HG03571 (cell line): ENCODE measurements around the gene CADM2.
"Not testable (repeated sequence)": the region's sequence is repeated elsewhere in the genome, so short reads cannot be mapped to it uniquely, and the experiment has no call there.

ENCODE experiments used
- ATAC-seq: cut with Tn5 transposase; IDR thresholded peaks from one replicate; pipeline ENCODE4 v1.9.1; 2021; ENCODE audit not compliant: unreplicated experiment

CADM2 gene

DNA sequence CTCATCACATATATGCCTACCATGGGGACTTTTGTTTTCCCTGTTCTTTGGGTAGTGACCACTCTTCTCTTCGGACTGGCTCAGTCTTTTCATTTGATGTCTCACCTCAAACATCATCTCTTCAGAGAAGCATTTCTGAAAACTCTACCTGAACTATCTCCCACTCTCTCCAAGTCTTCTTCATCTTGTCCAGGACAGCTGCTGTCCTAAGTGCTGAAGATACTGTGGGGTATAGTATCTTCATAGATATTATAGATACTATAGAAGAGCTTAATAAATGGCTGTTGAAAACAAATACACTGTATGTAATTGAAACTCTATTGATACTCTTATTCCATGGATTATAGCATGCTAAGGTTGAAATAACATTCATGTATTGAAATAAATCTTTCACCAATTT, 672.3 kb downstream of the CADM2 start:
- no peak for ATAC-seq

GRCh38 chr3:85632921-85633320, 674.1 kb downstream of the CADM2 start:
- ATAC-seq, result no peak

DNA sequence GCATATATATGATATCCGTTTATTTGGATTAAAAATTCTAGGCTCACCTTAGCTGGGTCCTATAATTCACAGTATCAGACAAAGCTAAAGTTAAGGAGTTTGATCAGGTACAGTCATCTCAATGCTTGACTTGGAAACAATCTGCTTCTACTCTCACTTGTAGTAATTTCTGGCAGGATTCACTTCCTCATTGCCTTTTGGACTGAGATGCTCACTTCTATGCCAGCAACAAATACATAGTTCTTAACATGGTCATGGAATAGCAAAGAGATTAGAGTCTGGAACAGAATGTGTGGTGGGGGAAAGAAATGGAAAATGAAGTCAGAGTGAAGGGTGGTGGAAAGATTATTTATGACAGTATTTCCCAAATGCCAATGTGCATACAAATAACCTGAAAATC, 693.6 kb downstream of the CADM2 start:
- no peak for ATAC-seq

DNA sequence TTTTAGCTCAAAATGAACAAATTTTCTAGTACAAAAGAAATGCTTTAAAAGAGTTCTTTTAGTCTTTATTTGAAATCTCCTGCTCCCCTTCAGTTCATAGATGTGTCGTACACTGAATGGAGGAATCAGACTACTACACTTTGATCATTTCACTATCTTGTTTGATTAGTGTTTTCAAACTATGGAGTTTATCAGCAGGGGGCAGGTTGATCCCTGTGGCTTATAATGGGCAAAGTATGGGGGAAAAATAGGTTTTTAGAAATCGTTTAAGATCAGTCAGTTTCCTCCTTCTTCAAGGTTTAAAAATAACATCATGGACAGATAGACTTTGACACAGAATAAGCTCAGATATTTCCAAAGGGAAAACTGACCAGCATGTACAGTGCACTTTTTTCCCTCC, 701.7 kb downstream of the CADM2 start:
- no peak for ATAC-seq

- ATAC-seq, result no peak
Observed at GRCh38 chr3:85662462-85662861, 703.7 kb downstream of the CADM2 start.

GRCh38 chr3:85667744-85668143, 709.0 kb downstream of the CADM2 start:
- no peak for ATAC-seq

- ATAC-seq, result no peak
Observed at GRCh38 chr3:85670634-85671205, 711.9 kb downstream of the CADM2 start.

GRCh38 chr3:85672761-85673160, 714.0 kb downstream of the CADM2 start:
- no peak for ATAC-seq

DNA sequence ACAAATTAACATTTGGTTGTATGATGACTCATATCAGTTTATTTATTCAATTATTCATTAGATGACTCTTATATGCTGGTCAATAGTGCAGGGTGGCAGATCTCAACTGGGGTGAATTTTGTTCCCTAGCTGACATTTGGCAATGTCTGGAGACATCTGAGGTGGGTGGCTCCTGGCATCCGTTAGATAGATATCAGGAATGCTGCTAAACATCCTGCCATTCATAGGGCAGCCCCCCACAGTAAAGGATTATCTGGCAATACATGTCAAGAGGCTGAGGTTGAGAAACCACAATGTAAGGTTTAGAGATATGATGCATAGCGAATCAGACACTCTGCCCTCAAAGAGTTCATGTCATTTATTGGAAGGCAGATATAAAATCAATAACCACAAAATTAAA, 719.9 kb downstream of the CADM2 start:
- ATAC-seq, result no peak

DNA sequence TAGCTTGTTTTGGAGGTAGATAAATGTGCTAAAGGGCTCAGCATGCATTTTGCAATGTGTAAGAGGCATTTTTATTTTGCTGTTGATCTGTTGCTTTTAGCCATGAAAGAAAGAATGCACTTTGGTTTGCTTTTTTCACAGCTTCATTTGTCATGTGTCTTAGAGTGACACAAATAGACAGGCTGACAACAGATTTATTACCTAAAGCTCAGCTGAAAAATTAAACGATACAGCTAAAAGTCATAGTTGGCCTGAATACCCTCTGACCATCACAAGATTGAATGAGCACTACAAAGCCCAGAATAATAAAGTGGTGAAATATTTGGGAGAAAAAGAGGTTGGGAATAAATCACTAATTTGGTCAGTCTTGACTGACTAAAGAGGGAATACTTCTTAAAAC, 723.1 kb downstream of the CADM2 start:
- no peak for ATAC-seq

DNA sequence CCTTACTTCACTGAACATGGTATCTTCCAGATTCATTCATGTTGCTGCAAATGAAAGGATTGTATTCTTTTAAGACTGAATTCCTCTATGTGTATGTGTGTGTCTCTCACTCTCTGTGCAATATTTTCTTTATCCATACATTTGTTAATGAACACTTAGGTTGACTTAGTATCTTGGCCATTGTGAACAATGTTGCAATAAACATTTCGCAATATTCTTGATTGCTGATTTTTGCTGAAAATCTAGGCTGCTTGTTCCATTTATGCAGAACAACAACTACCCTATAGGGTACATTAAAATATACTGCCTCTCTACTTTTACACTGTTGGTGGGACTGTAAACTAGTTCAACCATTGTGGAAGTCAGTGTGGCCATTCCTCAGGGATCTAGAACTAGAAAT, 732.4 kb downstream of the CADM2 start:
- no peak for ATAC-seq

GRCh38 chr3:85697156-85697555, 738.4 kb downstream of the CADM2 start:
- ATAC-seq, result no peak

DNA sequence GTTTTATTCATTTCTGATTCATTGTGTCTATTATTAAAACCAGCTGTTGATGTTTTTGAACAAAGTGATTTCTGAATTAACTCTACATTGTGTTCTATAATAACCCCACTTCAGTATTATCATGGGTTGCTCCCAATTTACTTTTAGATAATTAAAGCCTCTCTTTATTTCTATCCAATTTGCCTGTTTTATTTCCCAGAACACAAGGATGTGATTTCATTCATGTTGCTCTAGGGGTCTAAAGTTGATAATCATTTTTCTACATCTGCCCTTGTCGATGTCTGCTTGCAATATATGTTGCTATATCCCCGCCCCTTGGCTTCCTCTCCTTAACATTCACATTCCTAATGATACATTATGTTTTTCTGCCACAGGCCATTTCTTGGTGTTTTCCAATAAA, 747.3 kb downstream of the CADM2 start:
- no peak for ATAC-seq

GRCh38 chr3:85708325-85708724, 749.5 kb downstream of the CADM2 start:
- ATAC-seq, result not testable (repeated sequence)

DNA sequence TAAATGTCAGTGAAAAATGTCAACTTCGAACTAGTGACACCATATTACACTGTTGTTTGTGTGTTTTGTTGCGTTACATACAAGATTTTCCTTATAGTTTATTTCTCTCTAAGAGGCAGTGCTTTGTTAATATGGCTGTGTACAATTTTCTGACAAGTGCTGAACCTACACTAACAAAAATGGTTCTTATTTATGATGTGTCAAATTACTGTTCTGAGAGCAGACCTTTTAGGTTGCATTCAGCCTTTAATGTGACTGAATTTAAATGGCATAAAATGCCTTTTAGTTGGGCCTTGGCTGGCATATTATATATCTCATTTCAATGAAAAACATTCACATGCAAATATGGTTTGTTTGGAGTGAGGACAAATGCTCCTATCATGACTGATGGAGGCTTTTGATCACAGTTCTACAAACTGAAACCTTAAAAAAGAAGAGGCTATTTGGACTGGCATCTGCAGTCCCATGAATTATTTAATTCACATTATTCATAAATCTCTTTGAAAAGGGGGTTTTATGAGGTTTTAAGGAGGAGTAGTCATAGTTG, 750.6 kb downstream of the CADM2 start:
- no peak for ATAC-seq

GRCh38 chr3:85710490-85710889, 751.7 kb downstream of the CADM2 start:
- ATAC-seq, result no peak

DNA sequence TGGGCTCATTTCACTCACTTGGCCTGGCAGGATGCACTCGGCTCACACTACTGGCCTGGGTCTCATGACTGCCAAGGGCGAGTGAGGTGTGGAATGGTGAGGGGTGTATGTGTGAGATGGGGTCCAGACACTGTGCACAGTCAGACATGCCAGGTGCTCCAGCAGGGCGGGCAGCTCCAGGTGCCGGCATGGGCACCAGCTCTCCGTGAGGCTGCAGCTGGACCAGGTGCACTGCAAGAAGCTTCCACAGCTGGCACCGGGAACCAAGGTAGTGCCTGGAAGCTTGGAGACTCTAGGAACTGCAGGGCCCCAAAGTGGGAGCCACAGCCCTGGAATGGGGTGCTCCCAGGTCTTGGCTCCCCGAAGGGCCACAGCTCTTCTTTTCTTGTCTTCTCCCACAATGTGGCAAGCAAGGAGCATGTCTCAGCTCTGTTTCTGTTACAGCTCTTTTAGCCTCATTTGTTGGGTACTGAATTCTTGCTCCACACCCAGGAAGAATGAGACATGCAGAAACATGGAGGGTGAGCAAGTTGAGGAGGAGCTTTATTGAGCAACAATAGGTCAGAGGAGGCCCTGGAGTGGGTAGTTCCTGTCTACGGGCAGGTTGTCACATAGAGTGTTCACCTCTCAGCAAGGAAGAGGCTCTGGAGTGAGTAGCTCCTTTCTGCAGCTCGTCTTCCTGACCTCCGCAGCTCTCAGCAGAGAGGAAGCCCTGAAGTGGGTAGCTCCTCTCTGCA, 762.8 kb downstream of the CADM2 start:
- ATAC-seq, result no peak

- ATAC-seq, result no peak
Observed at GRCh38 chr3:85725809-85726208, 767.0 kb downstream of the CADM2 start.

DNA sequence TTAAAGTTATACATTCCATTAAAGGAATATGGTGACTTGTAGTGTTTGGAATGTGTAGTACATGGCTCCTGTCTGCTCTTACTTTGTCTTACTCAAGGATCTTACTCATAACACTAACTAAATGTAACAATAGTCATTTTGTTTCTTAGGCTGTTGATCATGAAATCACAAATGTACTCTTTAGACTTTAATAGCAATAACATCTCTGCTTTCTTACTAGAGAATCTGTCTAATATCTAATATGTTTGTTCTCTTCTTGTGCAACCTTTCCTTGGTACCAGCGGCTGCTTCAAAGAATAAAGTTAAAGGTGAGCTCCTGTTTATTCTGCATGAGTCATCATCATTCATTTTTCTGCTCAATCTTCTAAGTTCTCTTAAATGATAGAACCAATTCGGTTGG, 767.5 kb downstream of the CADM2 start:
- ATAC-seq, result no peak

GRCh38 chr3:85737846-85738245, 779.1 kb downstream of the CADM2 start:
- no peak for ATAC-seq

- no peak for ATAC-seq
Observed at GRCh38 chr3:85740561-85740960, 781.8 kb downstream of the CADM2 start.

- ATAC-seq, result no peak
Observed at GRCh38 chr3:85758442-85758841, 799.7 kb downstream of the CADM2 start.

DNA sequence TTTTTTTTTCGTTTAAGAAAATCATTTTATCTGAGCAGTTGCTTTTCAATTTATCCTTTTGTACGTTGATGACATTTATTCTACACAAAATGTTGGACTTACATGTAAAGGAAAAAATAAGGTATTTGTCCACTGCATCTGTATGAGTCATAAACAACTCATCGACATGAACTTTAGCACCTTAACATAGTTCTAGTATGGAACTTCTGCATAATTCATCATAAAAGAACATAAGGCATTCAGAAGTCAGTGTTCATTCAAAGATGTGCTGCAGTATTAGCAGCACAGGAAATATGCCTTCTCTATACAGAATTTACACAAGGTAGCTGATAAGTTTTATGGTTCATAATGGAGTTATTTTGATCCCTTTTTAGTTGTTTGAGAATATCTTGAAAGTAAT, 801.6 kb downstream of the CADM2 start:
- ATAC-seq, result no peak
